Mononuclear cell (primary cell): ENCODE results near the gene AVP. TPM values are rescaled to one million over a fixed set of nuclear protein-coding genes. Genes with fewer than 3 reads are reported as not detected.

Experiments
- H3K27me3 ChIP-seq: 2 replicates; pipeline ENCODE4 v1.6.0; 2011; ENCODE audit warnings: low read length, control low read depth; ENCODE audit not compliant: insufficient read depth
- H3K4me1 ChIP-seq: 2 replicates; pipeline ENCODE4 v1.5.1; 2011; ENCODE audit warnings: mild to moderate bottlenecking, low read length, control low read depth; ENCODE audit not compliant: insufficient read depth
- H3K4me3 ChIP-seq: 2 replicates; pipeline ENCODE4 v1.5.1; 2011; ENCODE audit warnings: mild to moderate bottlenecking, low read length, moderate library complexity
- H3K9me3 ChIP-seq: 2 replicates; pipeline ENCODE4 v1.5.1; 2011; ENCODE audit warnings: low read depth, mild to moderate bottlenecking, control low read depth, low read length
- total RNA-seq: library from RNA; depleted of rRNA; stranded (reverse); fragments of >200 nt; gene quantifications from one replicate; pipeline ENCODE4 v1.2.3, GENCODE V29; 2012

AVP gene
- total RNA-seq, 1 donor, result not detected

DNA sequence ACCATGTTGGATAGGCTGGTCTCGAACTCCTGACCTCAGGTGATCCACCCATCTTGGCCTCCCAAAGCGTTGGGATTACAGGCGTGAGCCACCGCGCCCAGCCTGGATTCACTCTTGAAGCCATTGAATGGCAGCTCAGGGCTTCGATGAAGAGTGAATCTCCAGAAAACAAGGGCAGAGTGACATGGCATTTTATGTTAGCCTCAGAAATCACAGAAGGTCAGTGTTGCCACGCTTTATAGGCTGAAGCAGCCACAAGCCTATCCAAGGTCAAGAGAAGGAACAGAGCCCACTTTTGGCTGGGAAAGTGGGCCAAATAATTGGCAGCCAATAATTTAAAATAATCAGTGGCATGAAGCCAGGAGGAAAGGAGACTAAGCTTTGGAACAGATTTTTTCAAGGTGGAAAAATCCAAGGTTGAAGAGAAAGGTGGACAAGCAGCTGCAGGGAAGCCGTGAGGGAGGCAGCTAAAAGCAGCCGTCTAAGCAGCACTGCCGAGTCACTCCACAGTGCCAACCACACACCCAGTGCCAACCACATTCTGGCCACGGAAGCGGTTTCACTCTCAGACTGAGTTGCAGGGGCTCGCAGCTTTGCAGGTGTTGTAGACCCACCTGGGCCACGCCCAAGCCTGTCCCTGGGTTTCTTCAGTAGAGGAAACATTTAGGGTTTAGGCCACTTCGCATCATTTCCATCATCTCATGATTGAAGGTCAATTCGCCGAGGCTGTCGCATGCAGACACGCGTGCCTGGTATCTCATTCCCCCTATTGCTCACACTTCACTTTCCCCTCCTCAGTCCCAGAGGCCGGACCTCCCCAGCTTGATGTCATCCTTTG, 17.4 kb upstream of the AVP start:
- H3K4me3 ChIP-seq, result no peak overlapping the region

DNA sequence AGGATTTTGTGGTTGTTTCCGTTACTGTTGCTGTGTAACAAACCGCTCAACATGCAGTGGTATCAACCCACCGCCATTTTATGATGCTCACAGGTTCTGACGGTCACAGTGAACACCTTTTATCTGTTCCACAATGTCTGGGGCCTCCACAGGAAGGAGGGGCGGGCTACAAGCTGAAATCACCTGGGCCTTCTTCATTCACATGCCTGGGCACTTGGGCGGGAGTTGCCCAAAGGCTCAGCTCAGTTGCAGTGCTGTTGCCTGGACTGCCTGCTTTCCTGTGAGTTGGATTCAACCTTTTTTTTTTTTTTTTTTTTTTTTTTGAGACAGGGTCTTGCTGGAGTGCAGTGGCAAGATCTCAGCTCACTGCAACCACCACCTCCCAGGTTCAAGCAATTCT, 16.7 kb upstream of the AVP start:
- Histone ChIP-seq H3K27me3 (no peaks in the 10 kb centered on the region), H3K9me3 (no peaks in the 10 kb centered on the region), H3K4me3 (no peak overlapping the region), H3K4me1 (peaks cover 20% of the 10 kb centered on the region)

More for the DNA sequence above, 17.4 kb upstream of the AVP start:
- Histone ChIP-seq H3K4me1 (peaks cover 20% of the 10 kb centered on the region), H3K9me3 (no peaks in the 10 kb centered on the region), H3K27me3 (no peaks in the 10 kb centered on the region)

DNA sequence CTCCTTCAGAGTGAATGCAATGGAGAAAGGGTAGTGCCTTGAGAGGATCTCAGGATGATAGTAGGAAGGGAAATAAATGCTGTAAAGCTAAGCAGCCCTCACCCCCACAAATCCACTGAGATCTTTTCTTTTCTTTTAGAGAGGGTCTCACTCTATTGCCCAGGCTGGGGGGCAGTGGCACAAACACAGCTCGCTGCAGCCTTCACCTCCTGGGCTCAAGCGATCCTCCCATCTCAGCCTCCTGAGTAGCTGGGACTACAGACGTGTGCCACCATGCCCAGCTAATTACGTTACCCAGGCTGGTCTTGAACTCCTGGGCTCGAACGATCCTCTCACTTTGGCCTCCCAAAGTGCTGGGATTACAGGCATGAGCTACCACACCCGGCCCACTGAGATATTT, 16.0 kb upstream of the AVP start:
- H3K4me1 ChIP-seq, result peaks cover 20% of the 10 kb centered on the region
- no peaks in the 10 kb centered on the region for H3K27me3 ChIP-seq
- no peak overlapping the region for H3K4me3 ChIP-seq
- no peaks in the 10 kb centered on the region for H3K9me3 ChIP-seq

DNA sequence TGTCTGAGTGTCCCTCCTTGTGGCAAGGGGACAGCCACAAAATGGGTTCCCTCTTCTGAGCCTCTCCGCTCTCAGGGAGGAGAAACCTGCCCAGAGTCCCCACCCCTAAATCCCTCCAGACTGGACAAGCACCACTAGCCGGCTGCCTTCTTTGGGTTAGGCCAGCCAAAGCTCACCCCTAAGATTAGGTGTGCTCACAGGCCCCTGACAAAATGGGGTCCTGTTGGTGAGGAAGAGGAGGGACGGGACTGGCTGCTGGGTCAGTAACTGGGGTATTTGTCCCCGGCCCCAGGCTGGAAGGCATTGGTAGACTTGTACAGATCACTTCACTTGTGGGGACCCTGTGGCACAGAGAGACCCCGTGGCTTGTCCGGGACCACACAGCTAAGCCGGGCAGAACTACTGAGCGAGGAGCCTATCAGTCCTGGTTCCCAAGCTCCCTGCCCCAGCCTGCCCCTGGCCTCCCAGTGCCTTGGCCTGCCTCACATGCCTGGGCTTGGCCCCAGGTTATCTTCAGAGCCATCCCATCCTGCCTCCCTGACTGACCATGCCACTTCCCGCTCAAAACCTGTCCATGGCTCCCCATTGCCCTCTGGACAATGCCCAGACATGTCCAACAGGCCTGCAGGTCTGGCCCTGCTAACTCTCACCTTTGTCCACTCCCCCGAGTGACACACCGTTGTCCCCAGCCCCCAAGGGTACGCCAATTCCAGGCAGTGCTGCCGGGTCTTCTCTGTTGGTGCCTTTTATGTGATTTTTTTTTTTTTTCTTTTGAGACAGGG, 10.5 kb upstream of the AVP start:
- Histone ChIP-seq H3K27me3 (peaks cover 31% of the 10 kb centered on the region), H3K4me3 (no peak overlapping the region), H3K4me1 (peaks cover 21% of the 10 kb centered on the region), H3K9me3 (no peaks in the 10 kb centered on the region)

DNA sequence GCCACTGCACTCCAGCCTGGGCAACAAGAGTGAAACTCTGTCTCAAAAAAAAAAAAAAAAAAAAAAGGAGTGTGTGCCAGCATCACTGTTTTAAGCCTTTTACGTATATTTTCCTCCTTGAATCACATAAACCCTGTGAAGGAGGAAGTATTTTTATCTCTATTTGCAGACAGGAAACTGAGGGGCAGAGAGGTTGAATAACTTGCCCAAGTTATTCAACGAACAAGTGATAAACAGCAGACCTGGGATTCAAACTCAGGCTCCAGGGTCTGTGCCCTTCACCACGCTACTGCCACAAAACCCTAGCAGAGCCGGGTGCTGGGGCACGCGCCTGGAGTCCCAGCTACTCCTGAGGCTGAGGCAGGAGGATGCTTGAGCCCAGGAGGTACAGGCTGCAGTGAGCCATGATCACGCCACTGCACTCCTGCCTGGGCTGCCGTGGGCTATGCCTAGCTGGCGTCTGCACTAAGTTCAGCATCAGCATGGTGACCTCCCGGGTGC, 9.4 kb upstream of the AVP start:
- H3K4me1 ChIP-seq, result peaks cover 21% of the 10 kb centered on the region
- no peak overlapping the region for H3K4me3 ChIP-seq
- H3K9me3 ChIP-seq, result no peaks in the 10 kb centered on the region
- peaks cover 34% of the 10 kb centered on the region for H3K27me3 ChIP-seq

DNA sequence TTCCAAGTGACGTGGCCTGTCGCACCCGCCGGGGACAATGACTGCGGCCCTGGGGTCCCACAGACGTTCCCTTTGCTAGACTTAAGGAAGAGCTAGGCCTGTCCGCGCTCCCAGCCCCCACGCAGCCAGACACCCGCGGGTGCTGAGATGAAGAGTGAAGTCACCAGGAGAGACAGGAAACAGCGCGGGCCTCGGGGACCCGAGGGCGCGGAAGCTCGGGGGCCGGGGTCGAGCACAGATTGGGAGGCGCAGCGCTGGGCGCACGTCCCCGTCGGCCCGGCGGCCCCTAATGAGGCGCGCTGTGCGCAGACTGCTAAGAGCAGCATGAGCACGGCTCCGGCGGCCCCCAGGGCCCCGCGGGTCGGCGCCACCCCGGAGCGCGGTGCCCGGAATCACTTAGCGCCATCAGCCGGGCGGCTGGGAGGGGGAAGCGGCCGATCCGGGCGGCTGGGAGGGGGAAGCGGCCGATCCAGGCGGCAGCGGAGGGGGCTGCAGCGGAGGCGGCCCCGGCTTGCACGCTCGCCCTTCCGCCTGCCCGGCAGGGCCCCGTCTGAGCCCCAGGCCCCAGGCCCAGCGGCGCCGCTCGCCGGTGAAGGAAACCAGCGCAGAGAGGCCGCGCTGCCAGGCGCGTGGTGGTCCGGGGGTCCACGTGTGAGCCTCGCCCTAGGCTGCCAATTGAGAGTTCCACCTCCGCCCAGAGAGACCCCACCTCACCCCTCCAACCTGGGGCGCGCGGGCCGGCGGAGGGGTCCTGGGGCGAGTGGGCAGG, 8.3 kb upstream of the AVP start:
- Histone ChIP-seq H3K4me3 (peak overlapping the region; percentile 32), H3K9me3 (no peaks in the 10 kb centered on the region), H3K4me1 (peaks cover 21% of the 10 kb centered on the region), H3K27me3 (peaks cover 34% of the 10 kb centered on the region)

DNA sequence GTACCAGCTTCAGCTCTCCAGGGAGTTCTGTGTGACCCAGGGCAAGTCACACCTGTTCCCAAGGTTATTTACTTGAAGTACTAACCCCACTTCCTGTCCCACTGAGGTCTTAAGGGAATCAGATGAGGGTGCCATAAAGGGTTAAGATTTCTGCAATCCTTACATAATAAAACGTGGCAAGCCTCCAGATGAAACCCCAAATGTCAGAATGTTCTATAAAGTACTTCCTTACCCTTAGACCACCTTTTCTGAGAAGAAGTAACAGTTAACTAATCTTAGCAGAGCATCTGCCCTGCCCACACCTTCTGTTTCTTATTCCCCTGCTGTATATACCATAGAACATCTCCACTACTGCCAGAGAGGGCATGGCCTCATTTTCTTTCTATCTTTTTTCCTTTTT, 6.0 kb upstream of the AVP start:
- peaks cover 34% of the 10 kb centered on the region for H3K27me3 ChIP-seq
- no peaks in the 10 kb centered on the region for H3K9me3 ChIP-seq
- H3K4me1 ChIP-seq, result peaks cover 21% of the 10 kb centered on the region
- H3K4me3 ChIP-seq, result no peak overlapping the region

DNA sequence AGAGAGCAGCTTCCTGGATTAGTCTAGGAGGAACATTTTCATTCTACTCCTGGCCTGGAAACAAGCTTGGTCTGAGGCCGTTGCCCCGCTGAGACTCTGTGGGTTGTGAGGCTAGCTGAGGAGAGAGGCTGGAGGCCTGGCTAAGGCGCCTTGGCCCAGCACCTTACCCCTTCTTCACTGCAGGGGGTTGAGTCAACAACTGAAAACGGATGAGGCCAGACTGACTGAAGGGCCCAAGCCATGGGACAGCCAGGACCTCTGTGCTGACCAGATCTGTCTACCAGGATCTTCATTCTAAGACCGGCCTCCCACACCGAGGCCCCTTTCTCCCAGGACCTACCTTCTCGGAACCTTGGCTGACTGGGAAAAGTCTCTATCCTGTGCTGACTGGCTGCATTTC, 3.5 kb upstream of the AVP start:
- Histone ChIP-seq H3K4me1 (peaks cover 16% of the 10 kb centered on the region), H3K27me3 (peaks cover 44% of the 10 kb centered on the region), H3K9me3 (no peaks in the 10 kb centered on the region), H3K4me3 (no peak overlapping the region)

DNA sequence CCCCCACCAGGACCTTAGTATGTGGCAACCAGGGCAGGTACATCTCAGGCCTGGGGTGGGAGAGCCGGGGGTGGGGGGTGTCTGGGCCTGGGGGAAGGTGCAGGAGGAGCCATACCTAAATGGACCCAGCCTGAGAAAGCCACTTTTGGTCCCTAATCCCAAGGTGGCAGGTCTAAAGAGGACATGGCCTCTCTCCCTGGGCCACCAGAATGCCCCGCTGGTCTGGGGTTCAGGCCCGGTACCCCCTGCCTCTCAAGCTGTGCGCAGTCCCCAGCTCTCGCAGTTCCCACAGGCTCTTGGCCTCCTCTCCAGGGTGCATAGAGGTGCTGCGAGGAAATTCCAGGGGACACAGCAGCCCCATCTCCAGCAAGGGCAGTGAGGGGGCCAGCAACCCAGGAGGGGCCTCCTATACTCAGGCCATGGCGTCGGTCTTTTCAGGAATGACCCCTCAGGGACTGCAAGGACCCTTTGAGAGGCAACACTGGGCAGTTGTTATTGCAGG, 1.1 kb upstream of the AVP start:
- peaks cover 42% of the 10 kb centered on the region for H3K27me3 ChIP-seq
- H3K9me3 ChIP-seq, result no peaks in the 10 kb centered on the region

DNA sequence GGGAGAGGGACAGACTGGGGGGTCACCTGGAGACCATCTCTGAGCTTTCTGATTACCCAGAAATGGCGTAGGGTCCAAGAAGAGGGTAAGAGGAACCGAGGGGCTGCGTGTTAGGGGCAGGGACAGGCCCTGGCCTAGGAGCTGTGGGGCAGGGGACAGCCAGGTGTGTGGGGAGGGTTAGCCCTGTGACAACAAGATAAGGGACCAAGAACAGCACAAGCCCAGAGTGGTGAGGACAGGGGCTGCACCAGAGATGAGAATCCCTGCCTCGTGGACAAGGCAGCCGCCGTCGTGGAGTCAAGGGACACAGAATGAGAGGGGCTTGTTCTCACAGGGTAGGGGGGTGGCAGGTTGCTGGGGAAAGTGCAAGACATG, 449 bp upstream of the AVP start:
- Histone ChIP-seq H3K4me1 (peaks cover 13% of the 10 kb centered on the region), H3K4me3 (no peak overlapping the region), H3K9me3 (no peaks in the 10 kb centered on the region), H3K27me3 (peaks cover 43% of the 10 kb centered on the region)

More for the DNA sequence above, 1.1 kb upstream of the AVP start:
- Histone ChIP-seq H3K4me3 (no peak overlapping the region), H3K4me1 (peaks cover 13% of the 10 kb centered on the region)

DNA sequence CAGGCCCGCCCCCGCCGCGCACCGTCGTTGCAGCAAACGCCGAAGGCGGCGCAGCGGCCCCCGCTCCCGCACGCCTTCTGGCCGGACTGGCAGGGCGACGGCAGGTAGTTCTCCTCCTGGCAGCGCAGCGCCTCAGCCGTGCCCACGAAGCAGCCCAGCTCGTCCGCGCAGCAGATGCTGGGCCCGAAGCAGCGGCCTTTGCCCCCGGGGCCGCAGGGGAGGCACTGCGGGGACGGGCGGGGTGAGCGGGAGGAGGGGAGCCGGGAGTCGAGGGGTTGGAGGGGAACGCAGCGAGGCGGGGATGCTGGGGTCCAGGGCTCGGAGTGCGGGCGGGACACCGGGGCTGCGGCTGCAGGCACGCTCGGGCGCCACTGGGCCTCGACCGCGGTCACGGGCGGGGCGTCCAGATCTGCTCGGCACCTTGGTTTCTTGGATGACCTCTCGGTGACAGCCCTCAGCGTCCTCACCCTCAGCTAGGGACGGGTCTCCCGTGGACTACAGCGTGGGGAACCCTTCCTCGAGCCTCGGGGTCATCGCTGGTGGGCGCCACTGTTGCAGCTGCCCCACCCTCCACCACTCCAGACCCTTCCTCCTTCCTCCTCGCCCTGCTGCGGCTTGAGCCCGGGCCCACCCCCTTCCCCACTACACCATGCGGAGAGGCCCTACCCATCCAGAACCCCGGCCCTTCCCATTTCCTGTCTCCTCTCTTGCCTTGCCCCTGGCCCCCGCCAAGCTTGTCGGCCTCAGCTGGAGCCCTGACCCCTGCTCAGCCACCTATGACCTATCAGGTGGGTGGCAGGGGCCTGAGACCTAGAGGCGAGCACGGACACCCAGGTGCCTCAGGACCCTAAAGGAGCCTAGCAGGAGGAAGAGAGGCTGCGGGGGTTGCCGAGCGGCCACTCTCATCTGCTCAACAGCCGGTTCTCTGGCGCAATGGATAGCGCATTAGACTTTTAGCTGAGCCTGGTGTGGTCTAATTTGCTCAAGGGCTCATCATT, 1.3 kb downstream of the AVP start:
- Histone ChIP-seq H3K9me3 (no peaks in the 10 kb centered on the region), H3K4me1 (peaks cover 13% of the 10 kb centered on the region), H3K27me3 (peaks cover 47% of the 10 kb centered on the region), H3K4me3 (no peak overlapping the region)

DNA sequence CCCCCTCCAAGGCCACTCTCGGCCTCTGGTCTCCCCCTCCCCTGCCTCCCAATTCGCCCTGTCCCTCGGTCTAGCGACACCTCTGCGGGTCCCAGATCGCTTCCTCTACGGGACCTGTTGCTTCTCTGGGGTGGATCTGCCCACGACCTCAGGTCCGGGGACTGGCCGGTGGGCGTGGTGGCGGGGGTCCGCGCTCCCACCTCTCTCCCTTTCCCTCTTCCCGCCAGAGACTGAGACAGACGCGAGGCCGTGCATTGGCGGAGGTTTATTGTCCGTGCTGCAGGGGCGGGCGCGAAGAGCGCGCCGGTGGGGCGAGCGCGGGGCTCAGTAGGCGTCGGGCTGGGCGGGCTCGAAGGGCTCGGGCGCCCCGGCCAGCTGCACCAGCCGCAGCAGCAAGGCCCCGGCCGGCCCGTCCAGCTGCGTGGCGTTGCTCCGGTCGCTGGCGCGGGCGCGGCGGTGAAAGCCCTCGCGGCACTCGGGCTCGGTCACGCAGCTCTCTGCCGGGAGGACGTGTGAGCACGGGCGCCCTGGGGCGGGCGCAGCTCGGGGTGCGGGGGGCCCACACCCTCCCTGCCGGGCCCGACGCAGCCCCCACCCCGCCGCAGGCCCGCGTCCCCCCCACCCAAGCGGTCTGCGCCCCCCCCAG, 2.1 kb downstream of the AVP start:
- Histone ChIP-seq H3K27me3 (peaks cover 47% of the 10 kb centered on the region), H3K4me3 (no peak overlapping the region), H3K9me3 (no peaks in the 10 kb centered on the region), H3K4me1 (peaks cover 18% of the 10 kb centered on the region)

DNA sequence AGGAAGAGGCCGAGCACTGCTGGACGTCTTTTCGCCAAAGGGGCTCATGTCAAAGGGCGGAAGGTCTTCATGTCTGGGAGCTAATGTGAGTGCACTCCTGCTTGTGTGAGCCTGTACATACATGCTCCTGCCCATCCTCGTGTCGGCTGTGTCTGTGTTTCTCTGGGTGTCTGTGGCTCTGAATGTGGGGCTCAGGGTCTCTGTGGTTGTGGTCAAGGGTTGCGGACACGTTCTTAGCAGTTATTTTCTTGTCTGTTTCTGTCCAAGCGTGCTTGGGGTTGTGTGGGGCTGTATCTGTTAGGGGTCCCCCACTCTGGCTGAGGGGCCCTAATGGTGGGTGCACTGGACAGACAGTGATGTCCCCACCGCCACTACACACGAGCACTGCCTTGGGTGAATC, 2.9 kb downstream of the AVP start:
- no peaks in the 10 kb centered on the region for H3K9me3 ChIP-seq
- H3K4me3 ChIP-seq, result no peak overlapping the region
- peaks cover 26% of the 10 kb centered on the region for H3K4me1 ChIP-seq
- peaks cover 47% of the 10 kb centered on the region for H3K27me3 ChIP-seq
